NCI-H2029 treated with DMSO at 0.1 percent for 48 hours (cell line): Measurements from ENCODE around the gene TFDP2.
A peak's percentile ranks its signal among the peaks of the same experiment; 100 is the strongest.
"Not testable (repeated sequence)": the region's sequence is repeated elsewhere in the genome, so short reads cannot be mapped to it uniquely, and the experiment has no call there.

Source experiments
- DNase-seq: peaks from one replicate; lab custom pipeline; 2025; lab: John Stamatoyannopoulos, UW

TFDP2 gene

GRCh38 chr3:141926929-141927328 is 222.4 kb downstream of the TFDP2 start:
- DNase-seq, result no peak

- DNase-seq, result not testable (repeated sequence)
Observed at GRCh38 chr3:141925677-141926076, 223.7 kb downstream of the TFDP2 start.

GRCh38 chr3:141921316-141921715 is 228.0 kb downstream of the TFDP2 start:
- DNase-seq, result no peak

- no peak for DNase-seq
Observed at GRCh38 chr3:141920701-141921100, 228.6 kb downstream of the TFDP2 start.

GRCh38 chr3:141915766-141916165 is 233.6 kb downstream of the TFDP2 start:
- DNase-seq, result no peak

GRCh38 chr3:141915016-141915415 is 234.3 kb downstream of the TFDP2 start:
- no peak for DNase-seq

GRCh38 chr3:141914311-141914710 is 235.0 kb downstream of the TFDP2 start:
- DNase-seq, result no peak

- peak; percentile 31 for DNase-seq
Observed at GRCh38 chr3:141913150-141913811, 236.1 kb downstream of the TFDP2 start.

GRCh38 chr3:141909986-141910385 is 239.4 kb downstream of the TFDP2 start:
- DNase-seq, result not testable (repeated sequence)

GRCh38 chr3:141909408-141909807 is 239.9 kb downstream of the TFDP2 start:
- no peak for DNase-seq

GRCh38 chr3:141905129-141905528 is 244.2 kb downstream of the TFDP2 start:
- DNase-seq, result no peak

GRCh38 chr3:141904203-141904602 is 245.1 kb downstream of the TFDP2 start:
- no peak for DNase-seq

- DNase-seq, result no peak
Observed at GRCh38 chr3:141901914-141902313, 247.4 kb downstream of the TFDP2 start.

GRCh38 chr3:141900343-141900742 is 249.0 kb downstream of the TFDP2 start:
- DNase-seq, result no peak

GRCh38 chr3:141898908-141899307 is 250.4 kb downstream of the TFDP2 start:
- no peak for DNase-seq

- no peak for DNase-seq
Observed at GRCh38 chr3:141895731-141896130, 253.6 kb downstream of the TFDP2 start.

GRCh38 chr3:141894524-141895176 is 254.7 kb downstream of the TFDP2 start:
- DNase-seq, result no peak
